HG02678 (cell line): ENCODE measurements around the gene SYTL3.

ENCODE experiments used
- ATAC-seq: cut with Tn5 transposase; IDR thresholded peaks from one replicate; pipeline ENCODE4 v1.9.1; 2021; ENCODE audit warnings: mild to moderate bottlenecking, moderate library complexity; ENCODE audit not compliant: unreplicated experiment

Gene SYTL3

GRCh38 chr6:158715330-158716311, 65.8 kb downstream of the SYTL3 start:
- ATAC-seq: peak; percentile 62

DNA sequence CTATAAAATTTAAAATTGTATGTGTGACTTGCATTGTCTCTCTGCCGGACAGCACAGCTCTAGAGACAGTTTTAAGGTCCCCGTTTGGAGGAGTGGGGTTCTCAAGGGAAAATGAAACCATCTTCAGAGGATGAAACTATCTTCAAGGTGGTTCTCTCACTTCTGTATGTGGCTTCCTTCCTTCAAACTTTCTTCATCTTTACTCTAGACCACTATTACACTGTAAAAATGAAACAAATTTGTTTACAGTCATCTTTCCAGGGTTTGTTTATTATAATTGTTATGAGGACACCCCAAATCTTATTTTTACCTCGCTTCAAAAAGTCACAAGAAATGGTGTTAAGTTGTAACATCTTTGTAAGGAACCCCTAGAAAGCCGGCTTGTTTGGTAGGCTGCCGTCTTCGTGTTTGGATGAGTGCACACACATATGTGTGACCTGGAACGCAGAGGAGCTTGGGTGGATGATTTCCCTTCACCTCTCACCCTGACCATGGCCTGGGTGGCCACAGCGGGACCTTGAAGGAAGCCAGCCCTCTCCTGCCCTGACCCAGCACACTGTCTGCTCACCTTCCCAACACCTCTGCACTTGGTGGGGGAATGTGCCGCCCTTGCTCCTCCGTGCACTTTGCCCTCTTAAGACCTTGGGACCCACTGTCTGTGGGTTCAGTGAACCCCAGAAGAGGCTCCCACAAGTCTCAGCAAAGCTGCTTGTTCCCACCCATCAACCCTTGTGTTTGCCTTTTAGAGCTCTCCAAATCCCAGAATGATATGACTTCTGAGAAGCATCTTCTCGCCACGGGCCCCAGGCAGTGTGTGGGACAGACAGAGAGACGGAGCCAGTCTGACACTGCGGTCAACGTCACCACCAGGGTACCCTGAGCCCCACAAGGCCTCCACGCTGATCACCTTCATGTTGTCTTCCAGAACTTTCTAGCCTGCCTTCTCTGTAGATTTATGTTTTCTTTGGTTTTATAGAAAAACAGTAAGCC, 67.8 kb downstream of the SYTL3 start:
- peak; percentile 71 for ATAC-seq

DNA sequence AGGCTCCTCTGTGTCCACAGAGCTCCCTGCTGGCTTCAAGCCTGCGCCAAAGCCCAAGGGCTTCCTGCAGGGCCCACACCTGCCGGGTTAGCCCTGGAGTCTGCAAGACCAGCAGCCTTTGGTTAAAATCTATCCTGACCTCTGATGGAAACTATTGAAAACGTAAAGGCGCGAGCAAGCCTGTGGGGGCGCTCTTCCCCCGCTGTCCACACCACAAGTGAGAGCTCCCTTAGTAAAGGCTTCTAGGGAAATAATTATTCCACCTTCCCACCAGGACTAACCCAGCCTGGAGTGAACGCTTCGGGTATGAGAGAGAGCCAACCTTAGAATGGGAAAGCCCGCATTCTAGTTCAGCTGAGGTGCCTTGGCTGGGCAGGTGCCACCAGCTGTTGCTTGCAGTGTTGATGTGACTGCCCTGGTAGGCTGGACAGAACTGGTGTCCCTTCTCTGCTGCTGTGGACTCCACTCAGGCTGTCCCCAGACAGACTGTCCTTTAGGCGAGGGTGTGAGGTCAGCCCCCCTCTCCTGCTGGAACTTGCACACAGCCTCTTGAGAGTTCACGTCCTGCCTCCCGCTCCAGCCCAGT, 68.7 kb downstream of the SYTL3 start:
- no peak for ATAC-seq

DNA sequence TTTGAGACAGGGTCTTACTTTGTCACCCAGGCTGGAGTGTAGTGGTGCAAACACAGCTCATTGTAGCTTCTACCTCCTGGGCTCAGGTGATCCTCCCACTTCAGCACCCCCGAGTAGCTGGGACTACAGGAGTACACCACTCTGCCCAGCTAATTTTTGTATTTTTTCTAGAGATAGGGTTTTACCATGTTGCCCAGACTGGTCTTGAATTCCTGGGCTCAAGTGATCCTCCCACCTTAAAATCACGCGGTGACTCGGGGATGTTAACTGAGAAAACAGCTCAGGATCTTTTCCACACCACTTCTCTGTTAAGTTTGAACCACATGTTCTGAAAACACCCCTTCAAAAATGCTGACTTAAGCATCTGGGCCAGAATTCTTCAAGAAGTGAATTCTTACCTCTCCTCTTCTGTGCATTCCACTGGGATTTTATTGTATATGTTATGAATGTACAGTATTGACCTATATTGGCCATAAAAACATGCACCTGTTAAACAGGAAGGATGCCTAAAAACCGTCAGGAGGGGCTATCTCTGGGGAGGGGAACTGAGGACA, 72.4 kb downstream of the SYTL3 start:
- ATAC-seq: no peak

- no peak for ATAC-seq
Observed at GRCh38 chr6:158725704-158726103, 75.8 kb downstream of the SYTL3 start.

GRCh38 chr6:158729906-158730540, 80.2 kb downstream of the SYTL3 start:
- ATAC-seq: no peak

- ATAC-seq: no peak
Observed at GRCh38 chr6:158730541-158730907, 80.7 kb downstream of the SYTL3 start.

GRCh38 chr6:158735009-158735408, 85.2 kb downstream of the SYTL3 start:
- ATAC-seq: no peak

GRCh38 chr6:158737082-158737709, 87.3 kb downstream of the SYTL3 start:
- no peak for ATAC-seq

DNA sequence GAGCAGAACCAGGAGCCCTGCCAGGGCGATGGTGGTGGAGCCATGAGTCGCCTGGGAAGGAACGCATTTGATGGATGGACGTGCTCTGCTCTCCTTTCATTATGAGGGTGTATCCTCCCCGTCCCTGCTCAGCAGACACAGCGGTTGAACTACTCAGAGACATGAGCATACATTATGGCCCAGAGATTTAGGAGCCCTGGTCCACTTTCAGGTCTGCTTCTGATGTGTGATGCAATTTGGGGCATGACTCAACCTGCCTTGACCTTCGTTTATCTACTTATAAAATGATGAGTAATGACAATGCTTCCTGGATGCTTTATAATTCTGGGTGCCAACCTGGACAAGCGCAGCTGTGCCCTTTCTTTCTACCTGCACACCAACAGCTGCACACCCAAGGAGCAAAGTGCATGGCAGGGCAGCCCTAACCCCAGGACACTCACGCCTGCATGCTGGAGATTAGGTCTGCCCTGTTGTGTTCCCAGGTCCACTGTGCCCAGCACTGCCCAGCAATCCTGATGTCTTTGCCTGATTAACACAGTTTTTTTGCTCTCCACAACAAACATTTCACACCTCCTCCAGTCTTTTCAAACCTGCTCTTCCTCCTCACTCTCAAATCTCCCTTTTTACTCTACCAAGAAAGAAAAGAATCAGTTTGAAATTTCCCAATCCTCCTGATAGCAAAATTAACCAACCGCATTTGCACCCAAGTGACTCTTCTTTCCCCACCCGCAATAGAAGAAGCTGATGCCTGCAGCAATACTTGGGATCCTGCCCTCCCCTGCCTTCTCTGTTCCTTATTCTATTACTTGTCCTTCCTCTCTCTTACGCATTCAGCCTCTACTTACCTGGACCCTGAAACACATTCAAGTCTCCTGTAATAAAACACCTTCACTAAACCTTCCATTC, 88.1 kb downstream of the SYTL3 start:
- ATAC-seq: no peak

DNA sequence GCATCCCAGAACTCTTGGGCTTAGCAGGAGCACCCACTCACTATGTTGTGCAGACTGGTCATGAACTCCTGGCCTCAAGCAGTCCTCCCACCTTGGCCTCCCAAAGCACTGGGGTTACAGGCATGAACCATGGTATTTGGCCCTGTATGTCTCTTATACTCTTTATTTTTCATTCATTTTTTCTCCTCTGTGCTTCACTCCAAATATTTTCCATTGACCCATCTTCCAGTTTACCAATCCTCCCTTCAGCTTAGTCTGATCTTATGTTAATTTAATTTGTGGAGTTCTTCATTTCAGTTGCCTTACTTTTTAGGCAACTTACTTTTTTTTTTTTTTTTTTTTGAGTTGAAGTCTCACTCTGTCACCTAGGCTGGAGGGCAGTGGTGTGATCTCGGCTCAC, 89.8 kb downstream of the SYTL3 start:
- no peak for ATAC-seq

DNA sequence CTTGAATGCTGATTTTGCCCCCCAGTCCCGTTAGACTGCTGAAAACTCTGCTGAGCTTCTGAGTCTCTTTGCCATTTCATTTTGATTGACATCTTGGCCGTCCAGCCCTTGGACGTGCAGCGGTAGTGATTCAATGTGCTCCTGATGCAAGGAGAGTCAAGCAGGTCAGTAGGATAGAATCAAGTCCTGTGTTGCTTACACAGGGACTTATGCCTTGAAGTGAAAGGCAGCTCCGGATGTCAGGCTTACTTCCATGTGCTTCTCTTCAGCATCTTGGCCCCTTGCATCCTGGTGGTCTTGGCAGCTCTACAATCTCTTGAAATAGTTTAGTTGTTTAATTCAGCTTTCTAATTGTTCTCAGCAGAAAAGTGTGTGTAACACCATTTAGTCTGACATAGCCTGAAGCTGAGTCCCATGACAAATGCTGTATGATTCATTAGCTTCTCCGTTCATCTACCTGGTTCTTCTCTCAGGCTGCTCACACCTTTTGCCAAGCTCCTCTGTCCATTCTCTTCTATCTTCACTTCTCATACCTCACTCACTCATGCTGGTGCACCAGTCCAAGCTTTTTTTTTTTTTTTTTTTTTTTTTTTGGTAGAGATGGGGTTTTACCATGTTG, 93.3 kb downstream of the SYTL3 start:
- ATAC-seq: no peak

- ATAC-seq: no peak
Observed at GRCh38 chr6:158744986-158745430, 95.2 kb downstream of the SYTL3 start.

- no peak for ATAC-seq
Observed at GRCh38 chr6:158751224-158751623, 101.4 kb downstream of the SYTL3 start.

GRCh38 chr6:158751921-158752320, 102.1 kb downstream of the SYTL3 start:
- ATAC-seq: no peak

DNA sequence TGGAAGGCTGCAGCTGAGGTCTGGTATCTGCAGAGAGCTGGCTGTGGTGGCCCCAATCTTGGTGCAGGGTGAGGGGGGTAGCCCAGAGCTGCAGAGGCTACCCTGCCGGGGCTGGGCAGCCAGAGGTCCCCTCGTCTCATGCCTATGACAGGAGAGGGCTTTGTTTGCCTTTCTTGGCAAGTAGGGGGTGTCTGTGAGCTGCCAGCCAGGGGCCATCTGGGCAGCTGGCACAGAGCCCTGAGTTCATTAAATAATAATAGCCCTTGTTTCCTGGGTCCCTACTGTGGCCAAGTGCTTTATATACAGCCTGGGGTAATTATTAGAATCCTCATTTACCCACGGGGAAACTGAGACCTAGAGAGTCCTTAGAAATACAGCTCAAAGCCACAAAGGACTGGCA, 102.8 kb downstream of the SYTL3 start:
- no peak for ATAC-seq

GRCh38 chr6:158753811-158754210, 104.0 kb downstream of the SYTL3 start:
- ATAC-seq: no peak

- no peak for ATAC-seq
Observed at GRCh38 chr6:158754738-158755137, 104.9 kb downstream of the SYTL3 start.
